Astrocyte of the cerebellum (primary cell): ENCODE measurements around the gene LRCH1.

Experiments
- DNase-seq: peaks from one replicate; pipeline ENCODE4 v3.0.0-alpha.2; 2011; ENCODE audit warnings: low read depth
- H3K4me3 ChIP-seq: 2 replicates; pipeline ENCODE4 v1.5.1; 2011; ENCODE audit warnings: mild to moderate bottlenecking, low read depth, low read length, moderate library complexity
- in situ Hi-C: cut with HindIII; loops from 2 replicates; pipeline ENCODE4 v1.10.0; 2017; ENCODE audit warnings: low sequenced_read_pairs
- TF ChIP-seq, protein P1 (sequence below): IDR thresholded peaks from 2 replicates; pipeline ENCODE4 v1.5.1; 2012; ENCODE audit warnings: low read length, low read depth, moderate library complexity, mild to moderate bottlenecking; ENCODE audit errors: missing control alignments

LRCH1 gene

DNA sequence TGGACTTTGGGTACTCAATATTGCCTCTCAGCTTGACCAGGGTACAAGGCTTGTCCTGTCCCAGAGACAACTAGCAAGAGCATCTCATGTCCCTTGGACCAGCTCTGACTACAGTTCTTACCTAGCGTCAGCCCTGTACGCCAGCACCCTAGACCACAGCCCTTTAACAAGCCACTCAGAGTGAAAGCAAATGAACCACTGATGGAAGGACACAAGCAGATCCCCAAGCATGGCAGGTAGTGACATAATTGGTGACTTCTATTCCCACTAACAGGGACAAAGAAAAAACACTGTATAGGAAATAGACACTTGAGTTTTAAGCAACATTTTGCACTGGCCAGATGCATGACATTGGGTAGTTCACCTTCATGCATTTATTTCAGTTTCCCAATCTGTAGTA, 8.8 kb upstream of the LRCH1 start:
- DNase-seq: no peak
- in situ Hi-C loops: no loop called here
- TF ChIP-seq, protein P1, sequence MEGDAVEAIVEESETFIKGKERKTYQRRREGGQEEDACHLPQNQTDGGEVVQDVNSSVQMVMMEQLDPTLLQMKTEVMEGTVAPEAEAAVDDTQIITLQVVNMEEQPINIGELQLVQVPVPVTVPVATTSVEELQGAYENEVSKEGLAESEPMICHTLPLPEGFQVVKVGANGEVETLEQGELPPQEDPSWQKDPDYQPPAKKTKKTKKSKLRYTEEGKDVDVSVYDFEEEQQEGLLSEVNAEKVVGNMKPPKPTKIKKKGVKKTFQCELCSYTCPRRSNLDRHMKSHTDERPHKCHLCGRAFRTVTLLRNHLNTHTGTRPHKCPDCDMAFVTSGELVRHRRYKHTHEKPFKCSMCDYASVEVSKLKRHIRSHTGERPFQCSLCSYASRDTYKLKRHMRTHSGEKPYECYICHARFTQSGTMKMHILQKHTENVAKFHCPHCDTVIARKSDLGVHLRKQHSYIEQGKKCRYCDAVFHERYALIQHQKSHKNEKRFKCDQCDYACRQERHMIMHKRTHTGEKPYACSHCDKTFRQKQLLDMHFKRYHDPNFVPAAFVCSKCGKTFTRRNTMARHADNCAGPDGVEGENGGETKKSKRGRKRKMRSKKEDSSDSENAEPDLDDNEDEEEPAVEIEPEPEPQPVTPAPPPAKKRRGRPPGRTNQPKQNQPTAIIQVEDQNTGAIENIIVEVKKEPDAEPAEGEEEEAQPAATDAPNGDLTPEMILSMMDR: no peak
- no peak overlapping the region for H3K4me3 ChIP-seq

DNA sequence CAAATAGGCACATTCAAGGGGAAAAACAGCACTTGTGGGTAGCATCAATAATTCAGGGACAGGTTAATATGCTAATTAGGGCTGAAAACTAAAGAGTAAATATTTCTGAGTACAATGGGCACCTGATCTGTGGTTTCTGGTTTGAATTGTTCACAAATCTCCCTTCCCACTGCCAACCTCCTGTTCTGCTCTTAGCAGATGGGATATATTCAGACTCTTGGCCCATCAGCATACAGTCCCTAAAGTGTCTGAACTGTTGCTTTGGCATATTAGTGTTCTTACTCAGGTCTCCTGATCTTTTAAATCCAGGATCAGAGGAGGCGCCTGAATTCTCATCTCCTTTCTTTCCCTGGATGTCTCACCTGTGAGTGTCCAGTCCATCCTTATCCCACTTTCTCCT, 8.2 kb upstream of the LRCH1 start:
- DNase-seq: no peak
- in situ Hi-C loops: no loop called here
- no peak overlapping the region for H3K4me3 ChIP-seq
- TF ChIP-seq, protein P1: no peak

DNA sequence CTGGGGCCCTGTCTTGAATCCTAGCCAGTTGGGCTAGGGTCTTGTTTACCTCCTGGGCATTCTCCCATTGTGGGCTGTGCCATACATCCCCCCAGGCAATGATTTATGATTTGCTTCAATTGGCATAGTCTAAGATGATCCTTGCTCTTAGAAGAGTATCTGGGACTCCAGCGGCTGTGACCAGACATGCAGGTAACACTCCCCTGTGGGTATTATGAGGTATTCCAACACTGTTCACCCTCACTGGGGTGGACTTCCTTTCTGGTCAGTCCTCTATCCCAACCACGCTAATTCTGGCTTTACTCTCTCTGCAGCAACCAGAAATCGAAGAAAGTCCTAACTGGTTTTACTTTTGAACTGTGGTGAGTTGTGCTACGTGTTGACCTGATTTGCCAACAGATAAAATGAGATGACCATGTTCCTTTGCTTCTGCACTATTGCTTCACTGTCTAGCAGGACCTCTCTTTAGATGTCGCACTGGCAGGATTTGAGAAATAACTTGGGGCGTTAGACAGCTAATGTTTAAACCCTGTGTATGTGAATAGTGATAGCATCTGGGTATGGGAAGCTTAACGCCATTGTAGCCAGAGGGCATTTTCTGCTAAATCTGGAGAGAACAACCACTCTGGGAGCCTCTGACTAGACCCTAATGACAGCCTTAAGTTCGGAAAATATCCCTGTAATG, 6.7 kb upstream of the LRCH1 start:
- in situ Hi-C loops: no loop called here
- no peak for DNase-seq
- TF ChIP-seq, protein P1: no peak
- no peak overlapping the region for H3K4me3 ChIP-seq

DNA sequence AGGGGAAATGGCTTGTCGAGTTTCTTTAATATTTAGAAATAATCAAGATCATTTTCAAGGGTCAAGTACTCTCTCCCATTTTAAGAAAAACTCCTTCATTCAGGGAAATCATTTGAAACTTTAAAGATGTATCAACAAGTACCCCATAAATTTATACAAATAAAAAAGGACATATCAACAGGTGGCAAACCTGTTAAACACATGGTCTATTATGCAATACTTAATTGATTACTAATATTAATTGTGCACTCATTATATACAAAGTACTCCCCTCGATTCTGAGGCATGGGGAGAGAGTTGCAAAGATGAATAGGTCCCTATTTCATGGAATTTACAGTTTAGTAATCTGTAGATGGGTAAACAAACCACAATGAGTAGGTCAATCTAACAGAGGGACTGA, 2.1 kb upstream of the LRCH1 start:
- DNase-seq: no peak
- in situ Hi-C loops: loop anchor here (10.0 kb wide), 1 partner anchor 54 kb away; no protein-coding TSS in a partner anchor
- TF ChIP-seq, protein P1: no peak

DNA sequence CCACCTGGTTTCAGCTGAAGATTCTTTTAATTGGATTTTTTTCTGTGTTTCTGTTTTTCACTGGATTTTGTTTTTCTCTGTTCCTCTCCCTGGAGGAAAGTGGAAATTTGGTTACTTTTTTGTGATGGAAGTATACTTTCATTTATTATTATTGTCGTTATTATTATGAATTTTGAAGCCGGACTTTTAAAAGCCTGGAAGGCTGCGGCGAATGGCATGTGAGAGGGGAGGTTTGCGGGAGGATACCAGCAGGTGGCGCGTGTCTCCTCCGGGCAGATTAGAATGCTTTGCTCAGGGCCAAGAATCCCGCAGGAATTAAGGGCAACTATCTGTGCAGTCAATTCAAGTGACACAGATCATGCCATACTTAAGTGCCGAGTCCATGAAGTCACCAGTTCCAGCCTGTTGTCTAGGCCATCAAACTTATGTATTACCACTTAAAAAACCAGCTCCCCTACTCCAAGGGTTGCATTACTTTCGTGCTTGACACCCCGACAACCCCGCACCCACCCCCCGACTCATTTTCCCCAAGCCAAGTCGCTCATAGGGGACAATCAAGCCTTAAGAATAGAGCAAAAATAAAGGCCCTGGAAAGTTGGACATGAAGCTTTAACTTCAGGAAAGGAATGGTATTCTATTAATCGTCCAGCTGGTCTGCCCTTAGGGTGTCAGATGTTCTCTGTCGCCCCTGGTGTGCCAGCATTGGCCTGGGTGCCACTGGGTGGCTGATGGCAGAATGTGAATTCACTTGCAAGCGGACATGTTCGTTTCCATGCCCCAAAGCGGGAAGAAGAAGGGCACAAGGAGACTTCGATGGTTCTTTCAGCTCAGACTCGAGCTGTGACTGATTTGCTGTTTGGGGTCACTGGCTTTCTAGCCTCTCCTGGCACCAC, 1.3 kb upstream of the LRCH1 start:
- in situ Hi-C loops: loop anchor here (10.0 kb wide), 1 partner anchor 53 kb away; no protein-coding TSS in a partner anchor
- H3K4me3 ChIP-seq: peak overlapping the region; percentile 78
- no peak for DNase-seq
- TF ChIP-seq, protein P1: peak; percentile 92

More for the DNA sequence above, 2.1 kb upstream of the LRCH1 start:
- no peak overlapping the region for H3K4me3 ChIP-seq

DNA sequence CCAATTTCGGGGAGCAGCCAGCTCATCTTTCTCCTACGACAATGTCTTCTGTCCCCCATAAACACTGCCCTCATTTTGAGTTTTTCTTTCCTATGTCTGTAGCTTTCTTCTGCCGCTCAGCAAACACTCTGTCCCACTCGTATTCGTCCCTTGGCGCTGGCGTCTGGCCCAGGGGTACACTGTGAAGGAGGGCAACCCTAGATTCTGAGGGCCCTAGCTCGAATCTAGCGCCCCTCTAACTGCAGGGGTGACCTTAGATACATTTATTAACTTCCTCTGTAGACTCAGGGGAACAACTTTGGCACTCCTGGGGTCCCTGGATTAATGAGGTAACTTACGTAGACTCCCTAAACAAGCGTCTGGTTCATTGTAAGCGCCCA, 677 bp upstream of the LRCH1 start:
- peak overlapping the region; percentile 78 for H3K4me3 ChIP-seq
- in situ Hi-C loops: loop anchor here (10.0 kb wide), 1 partner anchor 53 kb away; no protein-coding TSS in a partner anchor
- DNase-seq: no peak

More for the DNA sequence above, 677 bp upstream of the LRCH1 start:
- TF ChIP-seq, protein P1: no peak
